GDM1 (cell line): Measurements from ENCODE around the gene SLC4A7.
"Not testable (repeated sequence)": the region's sequence is repeated elsewhere in the genome, so short reads cannot be mapped to it uniquely, and the experiment has no call there.

Experiments
- DNase-seq: peaks from one replicate; lab custom pipeline; 2025; lab: John Stamatoyannopoulos, UW

The SLC4A7 gene

DNA sequence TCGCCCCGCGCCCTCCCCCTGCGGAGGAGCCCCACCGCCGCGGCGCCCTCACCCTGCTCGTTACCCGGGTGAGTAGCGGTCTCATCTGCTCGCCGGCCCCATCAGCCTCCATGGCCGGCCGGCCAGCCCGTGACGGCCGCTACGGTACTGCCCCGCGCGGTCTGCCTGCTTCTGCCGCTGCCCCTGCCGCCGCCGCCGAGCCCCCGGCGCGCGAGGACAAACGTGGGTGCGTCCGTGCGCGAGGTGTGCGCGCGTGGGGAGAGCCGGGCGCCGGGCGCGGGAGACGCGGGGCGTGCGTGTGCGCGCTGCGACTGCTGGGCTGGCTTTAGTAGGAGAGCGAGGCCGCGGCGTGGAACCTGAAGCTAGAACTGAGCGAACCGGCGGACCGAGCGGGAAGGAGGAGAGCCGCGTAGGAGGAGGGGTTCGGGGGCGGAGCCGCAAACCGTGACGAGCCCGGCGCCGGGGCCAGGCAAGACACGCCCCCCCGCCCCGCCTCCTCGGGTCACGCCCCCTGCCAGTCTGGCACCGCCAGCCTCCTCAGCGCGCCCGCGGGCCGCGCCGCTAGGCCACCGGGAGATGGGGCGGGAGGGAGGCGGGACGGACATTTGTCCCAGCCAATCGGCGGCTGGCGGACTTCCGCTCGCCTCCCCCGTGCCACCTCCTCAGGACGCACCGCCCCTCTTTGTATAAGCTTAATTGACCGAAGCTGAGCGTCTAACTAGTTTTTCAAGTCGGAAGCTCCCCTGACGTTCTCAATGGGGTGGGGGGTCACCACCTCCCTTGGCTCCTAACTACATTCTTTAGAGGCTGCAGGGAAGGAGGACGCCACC, at the start of gene SLC4A7:
SLC4A7 (minus strand) TSS at position 370 of the 830 bp plus-strand sequence; CDS start at position 112, 258 bp downstream.
- DNase-seq: peak; percentile 91

DNA sequence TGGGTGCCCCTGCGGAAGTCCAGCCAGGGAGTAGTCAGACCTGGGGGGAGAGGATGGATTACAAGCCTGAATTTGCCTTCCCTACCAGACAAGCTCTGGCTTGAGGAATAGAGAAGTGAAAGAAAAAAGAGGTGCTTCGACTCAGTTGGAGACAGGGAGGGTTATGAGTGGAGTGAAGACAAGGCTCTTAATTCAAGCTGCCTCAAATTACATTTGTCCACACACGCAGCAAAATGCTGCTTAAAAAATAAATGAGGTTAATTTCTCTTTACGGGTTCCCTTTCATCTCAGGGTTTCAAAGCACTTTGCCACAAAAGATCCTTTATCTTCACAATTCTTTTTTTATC, 49.0 kb upstream of the SLC4A7 start:
- no peak for DNase-seq

DNA sequence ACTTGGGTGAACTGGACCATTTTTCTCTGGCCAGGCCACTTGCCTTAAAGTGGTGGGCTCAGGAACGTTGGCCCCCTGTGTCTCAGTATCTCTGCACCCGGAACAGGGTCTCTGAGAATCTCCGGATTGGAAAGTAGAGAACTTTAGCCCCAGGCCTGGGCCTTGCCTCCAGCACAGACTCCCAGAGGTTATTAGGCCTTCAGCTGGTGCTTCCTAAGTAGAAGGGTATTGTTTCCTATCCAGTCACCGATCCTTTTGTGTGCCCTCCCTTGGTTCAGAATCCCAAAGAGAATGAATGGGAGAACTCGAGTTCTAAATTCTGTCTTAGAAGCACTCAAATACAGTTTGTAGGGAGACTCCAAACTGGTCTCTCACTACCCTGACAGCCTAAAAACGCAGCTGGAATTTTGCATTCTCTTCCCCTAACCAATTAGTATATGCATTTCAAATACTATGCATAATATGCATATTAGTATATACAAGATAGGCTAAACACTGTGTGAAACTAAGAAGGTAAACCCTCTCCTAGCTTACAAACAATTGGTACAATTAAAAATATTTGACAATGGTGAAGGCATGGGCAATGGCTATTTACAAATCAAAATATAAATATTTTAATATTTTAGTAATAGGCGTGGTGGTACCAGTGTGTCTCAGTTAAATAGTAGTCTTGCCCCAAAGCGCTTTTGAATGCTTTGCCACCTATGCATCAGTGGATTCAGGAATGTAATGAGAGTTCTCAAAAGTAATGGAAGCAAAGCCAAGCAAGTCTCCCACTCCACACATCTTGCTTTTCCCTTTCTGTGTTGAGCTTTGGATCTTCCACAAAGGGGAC, 48.5 kb upstream of the SLC4A7 start:
- no peak for DNase-seq

DNA sequence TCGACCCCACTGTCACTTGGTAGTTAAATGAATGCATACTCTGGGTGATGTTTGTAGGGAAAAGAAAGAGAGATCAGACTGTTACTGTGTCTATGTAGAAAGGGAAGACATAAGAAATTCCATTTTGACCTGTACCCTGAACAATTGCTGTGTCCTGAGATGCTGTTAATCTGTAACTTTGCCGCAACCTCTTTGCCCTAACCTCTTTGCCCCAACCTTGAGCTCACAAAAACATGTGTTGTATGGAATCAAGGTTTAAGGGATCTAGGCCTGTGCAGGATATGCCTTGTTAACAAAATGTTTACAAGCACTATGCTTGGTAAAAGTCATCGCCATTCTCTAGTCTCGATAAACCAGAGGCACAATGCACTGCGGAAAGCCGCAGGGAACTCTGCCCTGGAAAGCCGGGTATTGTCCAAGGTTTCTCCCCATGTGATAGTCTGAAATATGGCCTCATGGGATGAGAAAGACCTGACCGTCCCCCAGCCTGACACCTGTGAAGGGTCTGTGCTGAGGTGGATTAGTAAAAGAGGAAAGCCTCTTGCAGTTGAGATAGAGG, 47.1 kb upstream of the SLC4A7 start:
- not testable (repeated sequence) for DNase-seq

DNA sequence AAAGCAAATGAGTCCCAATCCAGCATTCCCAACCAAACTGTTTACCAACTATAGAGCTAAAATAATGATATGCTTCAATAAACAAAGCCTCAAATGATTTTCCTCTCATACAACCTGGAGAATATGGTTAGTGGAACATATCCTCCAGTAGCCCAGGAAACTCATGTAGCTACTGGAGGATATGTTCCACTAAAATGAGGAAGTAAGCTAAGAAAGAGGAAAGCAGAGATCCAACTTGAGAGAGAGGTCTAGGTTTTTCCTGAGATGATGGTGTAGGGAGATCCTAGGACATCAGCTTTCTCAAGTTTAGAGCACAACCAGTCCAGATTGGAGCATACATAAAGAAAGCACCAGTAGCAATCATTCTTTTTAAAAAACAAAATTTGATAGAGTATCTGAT, 44.6 kb upstream of the SLC4A7 start:
- DNase-seq: no peak

DNA sequence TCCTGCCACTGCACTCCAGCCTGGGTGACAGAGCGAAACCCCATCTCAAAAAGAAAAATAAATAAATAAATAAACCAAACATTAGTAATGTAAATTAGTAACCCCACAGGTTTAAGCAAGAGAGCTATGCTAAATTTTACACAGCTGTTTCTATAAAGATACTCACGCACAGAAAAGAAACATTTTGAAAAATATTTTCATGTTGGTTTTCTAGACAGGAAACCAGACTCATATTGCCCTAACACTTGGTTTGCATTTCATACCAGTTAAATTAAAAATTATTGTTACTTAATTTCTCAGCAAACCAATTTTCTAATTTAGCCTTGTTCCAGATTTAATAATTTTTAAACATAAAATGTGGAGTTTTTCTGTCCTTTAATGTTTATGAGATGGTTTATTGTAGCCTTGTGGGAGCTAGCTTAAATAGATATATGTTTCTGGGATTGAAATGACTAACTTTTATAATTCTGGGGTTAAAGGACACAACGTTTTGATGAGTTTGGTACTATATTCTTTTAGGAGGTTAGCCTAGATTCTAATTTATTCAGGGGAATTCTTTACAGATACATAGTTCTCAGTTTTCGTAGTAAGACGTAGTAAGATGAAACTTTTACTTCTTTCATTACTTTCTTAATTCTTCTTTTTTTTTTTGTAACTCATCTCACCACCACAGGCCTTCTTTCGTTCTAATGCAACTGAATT, 42.6 kb upstream of the SLC4A7 start:
- no peak for DNase-seq

DNA sequence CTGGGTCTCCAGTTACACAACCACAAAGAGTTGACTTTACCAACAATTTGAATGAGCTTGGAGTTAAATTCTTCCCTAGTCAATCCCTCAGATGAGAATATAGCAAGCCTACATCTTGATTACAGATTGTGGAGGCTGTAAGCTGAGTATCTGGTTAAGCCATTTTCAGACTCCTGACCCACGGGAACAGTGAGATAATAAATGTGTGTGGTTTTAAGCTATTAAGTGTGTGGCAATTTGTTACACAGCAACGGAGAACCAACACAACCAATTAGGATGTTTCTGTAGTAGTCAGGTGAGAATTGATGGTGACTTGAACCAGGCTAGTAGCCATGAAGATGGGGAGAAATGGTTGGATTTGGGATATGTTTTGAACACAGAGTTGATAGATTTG, 37.7 kb upstream of the SLC4A7 start:
- DNase-seq: no peak

DNA sequence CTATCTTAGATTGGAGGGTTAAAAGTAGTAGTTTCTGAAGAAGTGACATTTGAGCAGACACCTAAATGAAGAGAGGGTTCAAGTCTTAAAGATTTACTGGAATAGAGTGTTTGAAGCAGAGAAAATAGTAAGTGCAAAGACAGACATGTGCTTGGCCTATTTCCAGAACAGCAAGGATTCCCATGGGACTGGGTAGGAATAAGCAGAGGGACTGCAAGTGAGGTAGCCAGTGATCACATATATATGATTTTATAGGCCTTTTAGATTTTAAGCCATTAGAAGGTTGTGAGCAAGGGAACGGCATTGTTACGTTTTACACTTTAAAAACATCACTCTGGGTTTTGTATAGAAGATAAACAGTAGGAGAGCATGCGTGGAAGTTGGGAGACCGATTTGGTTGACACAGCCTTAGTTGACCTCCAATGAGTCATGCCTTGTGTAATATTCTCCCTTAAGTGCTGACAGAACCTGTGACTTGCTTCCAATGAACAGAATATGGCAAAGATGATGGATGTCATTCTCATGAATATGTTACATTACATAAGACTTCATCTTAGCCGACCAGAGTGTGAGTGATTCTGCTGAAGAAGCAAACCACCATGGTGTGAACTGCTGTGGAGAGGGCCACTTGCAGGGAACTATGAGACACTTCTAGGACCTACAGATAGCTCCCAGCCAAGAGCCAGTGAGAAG, 37.1 kb upstream of the SLC4A7 start:
- DNase-seq: no peak

DNA sequence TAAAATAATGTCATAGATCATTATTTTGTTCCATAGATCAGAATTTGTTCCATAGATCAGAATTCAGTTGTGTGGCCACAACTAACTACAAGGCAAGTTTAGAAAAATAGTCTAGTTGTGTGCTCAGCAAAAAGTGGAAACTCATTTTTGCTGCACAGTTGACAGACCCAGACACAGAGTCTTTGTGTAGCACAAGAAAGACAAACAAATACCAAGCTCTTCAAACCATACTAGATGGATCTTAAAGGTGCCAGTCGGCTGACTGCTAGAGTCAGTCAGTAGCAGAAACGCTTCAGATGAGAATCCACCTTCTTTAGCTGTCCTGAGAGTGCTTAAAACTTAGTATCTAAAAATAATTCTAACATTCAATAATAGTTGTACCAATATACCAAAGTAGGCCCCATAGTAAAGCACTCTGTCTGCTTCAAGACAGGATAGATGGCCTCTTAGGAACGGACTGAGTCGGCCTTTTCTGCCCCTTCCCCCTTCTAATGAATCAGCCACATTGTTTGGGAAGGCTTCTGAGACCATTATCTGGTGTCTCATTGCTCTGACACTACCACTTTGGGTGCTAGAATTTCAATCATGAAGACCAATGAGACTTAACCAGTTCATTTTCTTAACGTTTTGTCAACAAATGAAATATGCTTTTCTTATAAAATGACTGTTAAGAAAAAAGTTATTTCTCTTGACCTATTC, 27.7 kb upstream of the SLC4A7 start:
- DNase-seq: no peak

DNA sequence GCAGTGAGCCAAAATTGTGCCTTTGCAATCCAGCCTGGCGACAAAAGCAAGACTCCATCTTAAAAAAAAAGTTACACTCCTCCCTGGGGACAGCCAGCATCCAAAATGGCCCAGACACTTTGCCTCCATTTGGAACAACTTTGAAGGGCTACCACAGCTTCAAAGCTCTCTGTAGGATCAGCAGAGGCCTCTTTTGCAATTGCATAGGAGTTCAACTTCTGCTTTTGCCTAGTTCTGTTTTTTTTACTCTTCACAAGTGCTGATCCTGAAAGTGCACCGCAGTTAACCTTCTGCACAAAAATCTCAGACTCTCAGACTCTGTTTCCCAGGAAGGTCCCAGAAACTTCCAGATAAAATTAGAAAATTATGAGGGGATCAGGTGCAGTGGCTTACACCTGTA, 25.2 kb upstream of the SLC4A7 start:
- DNase-seq: no peak

DNA sequence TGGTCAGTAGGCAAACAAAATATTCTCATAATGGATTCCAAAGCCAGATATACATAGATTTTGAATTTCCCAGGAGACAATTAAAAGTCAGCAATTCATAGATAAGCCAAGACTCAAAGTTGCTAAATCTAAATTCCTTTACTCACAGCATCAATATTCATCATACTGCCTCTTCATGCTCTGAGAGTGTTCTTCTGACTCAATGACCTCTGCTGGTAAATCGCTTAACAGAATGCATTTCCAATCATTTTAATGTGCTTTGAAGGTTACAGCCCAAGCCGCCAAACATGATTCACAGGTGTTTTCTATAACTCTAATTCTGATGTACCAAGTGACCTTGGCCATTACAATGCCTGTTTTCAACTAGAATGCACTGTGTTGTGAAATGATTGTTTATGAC, 24.2 kb upstream of the SLC4A7 start:
- no peak for DNase-seq

DNA sequence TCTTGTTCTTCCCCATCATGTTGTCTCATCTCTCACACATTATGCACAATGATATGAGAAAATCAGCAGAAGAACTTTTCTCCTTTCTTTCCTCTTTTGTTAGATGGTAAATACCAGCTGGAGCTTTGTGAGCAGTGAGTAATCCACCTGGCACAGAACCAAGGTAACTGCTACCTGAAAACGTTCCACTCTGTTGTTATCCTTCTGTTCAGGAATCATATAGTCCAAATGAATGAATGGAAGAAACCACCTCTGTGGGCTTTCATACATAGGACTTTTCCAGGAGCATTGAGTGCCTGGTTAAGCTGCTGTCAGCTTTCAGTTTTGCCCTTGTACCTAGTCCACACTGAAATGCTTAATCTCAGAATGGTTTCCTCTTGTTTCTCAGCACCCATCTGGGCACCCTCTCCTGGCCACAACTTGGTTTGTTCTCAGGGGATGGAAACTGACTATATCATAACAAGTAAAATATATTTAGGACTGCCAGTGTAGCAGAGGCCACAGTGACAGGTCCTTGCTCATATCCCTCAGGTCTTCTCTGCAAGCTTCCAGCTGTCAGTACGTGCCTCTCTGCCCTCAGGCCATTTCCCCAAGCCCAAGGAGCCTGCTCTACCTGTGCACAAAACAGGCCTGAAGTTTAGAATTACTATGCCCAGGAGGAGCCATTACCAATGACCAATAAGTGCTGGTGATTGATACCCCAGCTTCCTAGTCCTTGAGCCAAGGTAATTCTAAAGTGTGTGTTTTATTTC, 23.5 kb upstream of the SLC4A7 start:
- no peak for DNase-seq

DNA sequence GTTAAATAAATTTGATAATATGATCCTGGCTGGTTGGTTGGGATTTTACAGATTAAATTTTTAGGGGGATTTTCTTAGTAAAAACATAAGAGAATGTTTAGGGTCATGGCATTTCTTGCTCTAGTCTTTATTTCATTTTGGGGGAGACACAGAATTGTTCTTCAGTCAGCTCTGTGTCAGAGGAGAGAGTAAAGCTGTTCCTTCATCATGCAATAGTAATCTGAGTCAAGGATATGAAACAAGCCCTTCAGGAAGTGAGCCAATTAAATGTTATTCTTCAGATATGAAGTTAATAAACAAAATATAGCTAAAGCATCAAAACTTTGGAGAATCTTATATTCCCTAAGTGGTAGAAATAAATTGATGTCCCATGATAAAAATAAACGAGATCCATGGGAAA, 22.9 kb upstream of the SLC4A7 start:
- DNase-seq: no peak

DNA sequence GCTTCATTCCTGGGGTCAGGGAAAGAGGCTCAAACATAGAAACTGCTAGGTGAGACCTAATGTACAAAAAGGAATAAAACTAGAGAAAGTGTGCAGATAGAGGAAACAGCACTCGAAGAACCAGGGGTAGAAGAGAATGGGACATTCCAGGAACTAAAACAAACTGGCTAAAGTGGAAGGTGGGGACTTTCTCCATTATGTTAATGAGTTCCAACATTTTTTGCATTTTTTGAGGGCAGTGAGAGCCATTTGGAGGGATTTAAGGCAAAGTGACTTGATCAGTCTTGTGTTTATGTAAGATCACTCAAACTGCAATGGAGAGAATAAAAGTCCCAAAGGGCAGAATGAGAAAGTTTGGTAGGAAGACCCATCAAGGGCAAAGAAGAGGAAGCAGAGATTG, 20.6 kb upstream of the SLC4A7 start:
- no peak for DNase-seq

DNA sequence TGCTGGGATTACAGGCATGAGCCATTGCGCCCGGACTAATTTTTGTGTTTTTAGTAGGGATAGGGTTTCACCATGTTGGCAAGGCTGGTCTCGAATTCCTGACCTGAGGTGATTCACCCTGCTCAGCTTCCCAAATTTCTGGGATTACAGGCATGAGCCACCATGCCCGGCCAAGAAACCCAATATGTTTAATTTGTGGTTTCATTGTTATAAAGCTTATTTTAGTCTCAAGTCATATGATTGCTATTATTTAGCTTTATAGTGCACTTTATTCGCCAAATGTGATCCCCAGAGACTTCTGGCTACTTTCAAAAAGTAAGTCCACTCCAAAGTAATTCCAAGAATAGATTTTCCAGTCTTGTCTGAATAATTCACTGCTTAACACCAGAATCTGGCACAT, 19.3 kb upstream of the SLC4A7 start:
- DNase-seq: no peak

DNA sequence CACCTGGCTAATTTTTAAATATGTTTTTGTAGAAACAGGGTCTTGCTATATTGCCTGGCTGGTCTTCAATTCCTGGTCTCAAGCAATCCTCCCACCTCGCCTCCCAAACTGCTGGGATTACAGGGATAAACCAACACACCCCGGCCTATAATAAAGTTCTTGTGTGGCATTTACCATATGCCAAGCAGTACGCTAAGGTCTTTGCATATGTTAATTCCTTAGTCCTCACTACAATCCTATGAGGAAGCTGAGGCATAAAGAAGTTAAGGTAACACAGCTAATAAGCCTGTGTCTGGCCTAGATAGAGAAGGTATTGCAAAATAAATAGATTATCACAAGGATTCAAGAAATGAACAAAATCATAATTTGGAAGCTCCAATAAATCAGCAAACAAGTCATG, 17.6 kb upstream of the SLC4A7 start:
- DNase-seq: no peak

DNA sequence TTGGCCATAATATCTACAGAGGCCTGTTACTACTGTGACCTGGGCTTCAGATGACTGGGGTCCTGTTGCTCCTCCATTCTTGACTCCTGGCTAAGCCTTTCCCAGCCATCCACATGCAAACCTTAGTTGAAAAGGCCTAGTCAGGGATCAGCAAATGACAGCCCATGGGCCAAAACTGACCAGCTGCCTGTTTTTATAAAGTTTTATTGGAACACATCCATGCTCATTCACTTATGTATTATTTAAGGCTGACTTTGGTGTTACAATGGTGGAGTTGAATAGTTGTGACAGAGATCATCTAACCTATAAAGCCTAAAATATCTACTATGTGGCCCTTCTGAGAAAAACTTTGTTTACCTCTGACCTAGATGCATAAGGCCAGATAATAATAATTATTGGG, 16.8 kb upstream of the SLC4A7 start:
- no peak for DNase-seq

DNA sequence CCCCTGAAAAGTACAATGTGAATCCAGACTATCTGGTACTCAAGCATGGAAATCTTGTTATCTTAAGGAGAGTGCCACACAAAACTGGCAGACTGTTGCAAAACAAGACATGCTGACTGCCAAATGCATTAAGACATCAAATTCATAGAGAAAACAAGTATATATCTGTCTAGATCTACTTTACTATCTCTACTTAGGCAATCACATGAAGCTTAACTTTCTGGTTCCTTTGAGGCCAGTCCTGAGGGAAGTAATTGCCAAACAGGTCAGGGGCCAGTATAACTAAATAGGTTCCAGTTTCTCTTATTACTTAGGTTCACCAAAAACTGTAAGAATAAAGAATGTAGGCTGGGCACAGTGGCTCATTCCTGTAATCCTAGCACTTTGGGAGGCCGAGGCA, 15.9 kb upstream of the SLC4A7 start:
- DNase-seq: no peak

DNA sequence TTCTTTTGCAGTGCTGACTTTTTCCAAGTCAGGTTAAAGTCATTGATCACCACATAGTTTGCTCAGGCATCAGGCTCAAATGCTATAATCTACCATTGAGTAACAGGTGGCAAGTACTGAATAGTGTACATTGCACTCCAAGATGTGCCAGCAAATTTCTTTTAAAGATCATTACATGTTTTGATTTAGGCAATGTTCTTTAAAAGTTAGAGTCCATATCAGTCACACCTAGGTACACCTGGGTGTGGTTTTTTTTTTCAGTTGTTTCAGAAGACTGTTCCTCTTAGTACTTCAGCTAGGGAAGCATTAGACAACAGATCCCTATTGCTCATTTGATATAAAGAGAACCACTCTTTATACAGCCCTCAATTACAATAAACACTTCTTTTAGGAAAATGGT, 10.6 kb upstream of the SLC4A7 start:
- no peak for DNase-seq

DNA sequence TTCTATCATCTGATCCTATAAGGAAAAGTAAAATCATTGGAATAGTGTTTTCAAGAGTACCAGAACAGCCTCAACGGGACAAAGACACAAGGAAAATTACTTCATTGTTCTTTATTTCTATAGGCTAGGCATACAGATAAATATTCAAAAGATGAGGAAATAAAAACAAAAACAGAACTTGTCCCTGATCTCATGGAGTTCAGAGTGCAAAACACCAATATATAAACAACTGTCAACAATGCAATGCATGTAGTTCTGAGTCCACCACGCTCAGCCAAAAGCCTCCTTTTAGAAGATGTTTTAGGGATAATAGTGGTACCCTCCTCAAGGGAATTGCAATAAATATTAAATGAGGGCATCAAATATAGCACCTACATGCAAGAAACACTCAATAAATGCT, 4.6 kb upstream of the SLC4A7 start:
- no peak for DNase-seq

DNA sequence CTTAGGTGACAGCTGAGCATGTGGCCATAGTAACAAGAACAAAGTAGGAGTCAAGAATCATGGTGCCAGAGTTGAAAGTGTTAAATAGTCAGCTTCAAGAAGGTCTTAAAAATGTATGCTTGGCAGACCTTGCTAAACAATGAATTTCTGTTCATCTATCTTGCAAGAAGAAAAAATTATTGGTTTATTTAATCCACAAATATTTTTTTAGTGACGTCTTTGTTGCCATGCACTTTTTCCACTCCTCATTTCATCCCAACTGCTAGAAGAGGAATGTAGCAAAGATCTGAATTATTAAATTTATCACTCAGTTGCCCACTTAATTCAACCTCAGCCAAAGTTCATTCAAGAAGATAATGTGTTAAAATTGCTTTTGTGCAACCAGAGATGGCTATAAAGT, 3.2 kb upstream of the SLC4A7 start:
- no peak for DNase-seq
